Naive thymus-derived CD8-positive, alpha-beta T cell (primary cell): ENCODE data around the gene ZNRF1. TPM values are rescaled to one million over a fixed set of nuclear protein-coding genes. Genes with fewer than 3 reads are reported as not detected.
"Not testable (repeated sequence)": the region's sequence is repeated elsewhere in the genome, so short reads cannot be mapped to it uniquely, and the experiment has no call there.

ENCODE experiments used
- ATAC-seq, 2 donors: fragments of 150-1000 bp; cut with Tn5 transposase in 1 of 2; sonication (Bioruptor Pico), chemical (Tn5 transposase) in 1 of 2; 1 replicate in 1 of 2; 2 replicates in 1 of 2; pipeline ENCODE4 v1.10.0; 2021; ENCODE audit warnings: mild to moderate bottlenecking in 2 of 2, moderate library complexity in 2 of 2
- POLR2A ChIA-PET: fragments of 350-600 bp; sonication (Branson Sonifier 250); formaldehyde crosslinking; loops from one replicate; lab custom pipeline; 2021; ENCODE audit warnings: antibody characterized with exemption; lab: Charles Lee
- DNase-seq, 10 donors: peaks; one replicate each; pipeline versions ENCODE4 v3.0.0 to v3.0.0-alpha.2; 2020 to 2022
- H3K27ac Mint-ChIP-seq, 10 donors: one replicate each; pipeline ENCODE4 v1.8.0; 2020 to 2022; ENCODE audit warnings: mild to moderate bottlenecking in 10 of 10, mixed read lengths in 10 of 10, moderate library complexity in 4 of 10, inconsistent platforms in 1 of 10
- H3K27me3 Mint-ChIP-seq, 5 donors: one replicate each; pipeline ENCODE4 v1.8.0; 2021 to 2022; ENCODE audit warnings: mixed read lengths in 5 of 5
- H3K36me3 Mint-ChIP-seq, 3 donors: one replicate each; pipeline ENCODE4 v1.8.0; 2020 to 2022; ENCODE audit warnings: mixed read lengths in 3 of 3, mild to moderate bottlenecking in 2 of 3, inconsistent platforms in 1 of 3
- H3K4me1 Mint-ChIP-seq, 4 donors: one replicate each; pipeline ENCODE4 v1.8.0; 2021 to 2022; ENCODE audit warnings: mixed read lengths in 4 of 4
- H3K4me3 Mint-ChIP-seq, 10 donors: one replicate each; pipeline ENCODE4 v1.8.0; 2020 to 2022; ENCODE audit warnings: mild to moderate bottlenecking in 10 of 10, mixed read lengths in 10 of 10, moderate library complexity in 6 of 10, inconsistent platforms in 1 of 10
- H3K9me3 Mint-ChIP-seq, 9 donors: one replicate each; pipeline ENCODE4 v1.8.0; 2020 to 2022; ENCODE audit warnings: mixed read lengths in 9 of 9, mild to moderate bottlenecking in 3 of 9, inconsistent platforms in 1 of 9, moderate library complexity in 1 of 9
- polyA plus RNA-seq, 3 donors: library from polyadenylated mRNA; unstranded; fragments of 300-500 nt; fragmentation: Illumina TruSeq; gene quantifications; one replicate each; pipeline ENCODE4 v1.2.3, GENCODE V29; 2021
- total RNA-seq, 8 experiments: library from RNA in 2 of 8; stranded (reverse) in 2 of 8; gene quantifications; one replicate each; pipeline ENCODE4 v1.2.3 and lab custom pipeline; 2021 to 2026

ZNRF1 gene
- total and polyA plus RNA-seq, 5 experiments from 2014 or later, result 0.73 to 1.5 (median 1.3) TPM

- POLR2A ChIA-PET, result no interaction called here
- H3K9me3 Mint-ChIP-seq, result peaks cover 5 to 17% (median 13%) of the 10 kb centered on the region in 9 donors
- H3K27me3 Mint-ChIP-seq, result peaks cover 0 to 1% (median 0%) of the 10 kb centered on the region in 5 donors
- peaks cover 0 to 15% (median 14%) of the 10 kb centered on the region in 3 donors for H3K36me3 Mint-ChIP-seq
- H3K4me1 Mint-ChIP-seq, result peaks cover 6 to 18% (median 13%) of the 10 kb centered on the region in 4 donors
- H3K27ac Mint-ChIP-seq, result no peak overlapping the region
- no peak for DNase-seq
- H3K4me3 Mint-ChIP-seq, result no peak overlapping the region
- ATAC-seq, result no peak
Observed at GRCh38 chr16:75022567-75022966, 23.7 kb downstream of the ZNRF1 start.

- Mint-ChIP-seq H3K27ac (peak overlapping the region in 1 of 10 donors; percentile 53), H3K4me1 (peaks cover 6 to 14% (median 13%) of the 10 kb centered on the region in 4 donors), H3K27me3 (peaks cover 0 to 1% (median 0%) of the 10 kb centered on the region in 5 donors), H3K9me3 (peaks cover 5 to 17% (median 13%) of the 10 kb centered on the region in 9 donors), H3K36me3 (peaks cover 0 to 15% (median 14%) of the 10 kb centered on the region in 3 donors), H3K4me3 (no peak overlapping the region)
- no peak for DNase-seq
- POLR2A ChIA-PET, result no interaction called here
- ATAC-seq, result no peak
Observed at GRCh38 chr16:75023009-75023408, 24.2 kb downstream of the ZNRF1 start.

DNA sequence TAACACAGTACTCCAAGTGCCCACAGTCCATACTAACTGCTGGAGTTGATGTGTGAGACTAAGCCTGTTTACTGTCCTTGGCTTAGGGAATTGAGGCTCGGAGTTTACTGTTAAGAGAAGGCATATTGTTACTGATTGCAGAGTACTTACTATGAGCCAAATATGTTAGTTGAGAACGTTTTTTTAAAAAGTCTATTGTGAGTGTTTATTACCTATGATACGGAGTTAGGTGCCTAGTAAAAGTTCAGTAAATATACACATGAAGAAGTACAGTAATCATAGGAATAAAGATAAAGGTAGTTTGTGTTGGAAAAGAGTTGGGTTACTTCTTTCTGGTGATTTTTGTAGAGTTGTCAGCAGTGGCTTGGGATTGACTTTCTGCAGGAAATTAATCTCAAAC lies 25.4 kb downstream of the ZNRF1 start:
- DNase-seq, result no peak
- peak overlapping the region in 5 of 10 donors; percentile 7 to 52 (median 8) for H3K4me3 Mint-ChIP-seq
- peak overlapping the region in 8 of 10 donors; percentile 4 to 80 (median 37) for H3K27ac Mint-ChIP-seq
- peaks cover 6 to 14% (median 13%) of the 10 kb centered on the region in 4 donors for H3K4me1 Mint-ChIP-seq
- peaks cover 5 to 17% (median 13%) of the 10 kb centered on the region in 9 donors for H3K9me3 Mint-ChIP-seq
- H3K36me3 Mint-ChIP-seq, result peaks cover 0 to 15% (median 14%) of the 10 kb centered on the region in 3 donors
- H3K27me3 Mint-ChIP-seq, result peaks cover 0 to 1% (median 0%) of the 10 kb centered on the region in 5 donors
- no peak for ATAC-seq
- POLR2A ChIA-PET, result no interaction called here

DNA sequence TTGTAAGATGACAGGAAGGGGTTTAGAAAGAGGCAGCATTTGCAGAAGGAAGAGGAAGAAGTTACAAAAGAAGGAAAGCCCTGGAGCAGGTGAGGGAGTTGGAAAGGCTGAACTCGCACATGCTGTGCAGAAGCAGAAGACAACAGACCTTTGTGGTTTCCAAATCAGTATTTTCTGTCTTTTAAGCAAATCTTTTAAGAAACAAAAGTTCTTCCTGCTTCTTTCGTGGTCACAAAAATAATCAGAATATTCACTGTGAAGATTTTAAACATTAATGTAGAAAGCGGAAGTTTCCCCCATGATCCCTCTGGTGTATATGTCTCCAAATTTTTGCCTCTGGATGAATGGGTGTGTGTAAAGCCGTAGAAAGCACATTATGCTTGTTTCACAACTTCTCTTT lies 25.8 kb downstream of the ZNRF1 start:
- peaks cover 0 to 1% (median 0%) of the 10 kb centered on the region in 5 donors for H3K27me3 Mint-ChIP-seq
- POLR2A ChIA-PET, result no interaction called here

GRCh38 chr16:75025761-75026160 lies 26.9 kb downstream of the ZNRF1 start:
- POLR2A ChIA-PET, result no interaction called here
- DNase-seq, result no peak
- peaks cover 6 to 14% (median 13%) of the 10 kb centered on the region in 4 donors for H3K4me1 Mint-ChIP-seq
- no peak overlapping the region for H3K4me3 Mint-ChIP-seq
- ATAC-seq, result no peak
- H3K9me3 Mint-ChIP-seq, result peaks cover 5 to 16% (median 12%) of the 10 kb centered on the region in 9 donors
- peaks cover 0 to 1% (median 0%) of the 10 kb centered on the region in 5 donors for H3K27me3 Mint-ChIP-seq
- H3K27ac Mint-ChIP-seq, result no peak overlapping the region
- H3K36me3 Mint-ChIP-seq, result peaks cover 0 to 15% (median 14%) of the 10 kb centered on the region in 3 donors

More for the DNA sequence above, 25.8 kb downstream of the ZNRF1 start:
- peak overlapping the region in 5 of 10 donors; percentile 7 to 52 (median 8) for H3K4me3 Mint-ChIP-seq
- H3K9me3 Mint-ChIP-seq, result peaks cover 5 to 17% (median 12%) of the 10 kb centered on the region in 9 donors
- H3K4me1 Mint-ChIP-seq, result peaks cover 6 to 14% (median 13%) of the 10 kb centered on the region in 4 donors
- ATAC-seq (no peak), DNase-seq (no peak)
- peak overlapping the region in 8 of 10 donors; percentile 4 to 80 (median 37) for H3K27ac Mint-ChIP-seq
- peaks cover 0 to 15% (median 14%) of the 10 kb centered on the region in 3 donors for H3K36me3 Mint-ChIP-seq

DNA sequence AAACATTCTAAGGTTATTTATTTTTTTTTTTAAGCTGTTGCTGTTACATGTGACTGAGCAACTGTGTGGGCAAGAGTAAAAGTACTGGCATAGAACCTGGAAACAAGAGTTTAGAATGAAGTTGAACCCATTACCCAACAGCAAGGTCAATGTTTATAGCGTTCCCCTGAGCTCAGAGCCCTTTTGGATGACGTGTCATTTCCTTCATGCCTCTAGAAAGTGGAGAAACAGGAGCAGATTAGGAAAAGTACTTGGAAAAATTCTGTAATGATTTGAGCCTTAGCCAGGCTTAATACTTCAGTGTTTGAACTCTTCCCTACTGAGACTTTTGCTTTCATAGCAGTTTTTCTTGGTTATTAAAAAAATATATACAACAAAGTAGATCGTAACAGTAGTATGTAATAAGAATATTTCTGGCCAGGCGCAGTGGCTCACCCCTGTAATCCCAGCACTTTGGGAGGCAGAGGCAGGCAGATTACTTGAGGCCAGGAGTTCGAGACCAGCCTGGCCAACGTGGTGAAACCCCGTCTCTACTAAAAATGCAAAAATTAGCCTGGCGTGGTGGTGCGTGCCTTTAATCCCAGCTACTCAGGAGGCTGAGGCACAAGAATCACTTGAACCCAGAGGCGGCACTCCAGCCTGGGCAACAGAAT lies 27.5 kb downstream of the ZNRF1 start:
- peaks cover 3 to 10% (median 7%) of the 10 kb centered on the region in 9 donors for H3K9me3 Mint-ChIP-seq
- POLR2A ChIA-PET, H3K27me3 Mint-ChIP-seq, ATAC-seq, H3K4me3 Mint-ChIP-seq, H3K27ac Mint-ChIP-seq, DNase-seq: not testable (repeated sequence)
- peaks cover 6 to 14% (median 13%) of the 10 kb centered on the region in 4 donors for H3K4me1 Mint-ChIP-seq
- H3K36me3 Mint-ChIP-seq, result peaks cover 0 to 11% (median 7%) of the 10 kb centered on the region in 3 donors

DNA sequence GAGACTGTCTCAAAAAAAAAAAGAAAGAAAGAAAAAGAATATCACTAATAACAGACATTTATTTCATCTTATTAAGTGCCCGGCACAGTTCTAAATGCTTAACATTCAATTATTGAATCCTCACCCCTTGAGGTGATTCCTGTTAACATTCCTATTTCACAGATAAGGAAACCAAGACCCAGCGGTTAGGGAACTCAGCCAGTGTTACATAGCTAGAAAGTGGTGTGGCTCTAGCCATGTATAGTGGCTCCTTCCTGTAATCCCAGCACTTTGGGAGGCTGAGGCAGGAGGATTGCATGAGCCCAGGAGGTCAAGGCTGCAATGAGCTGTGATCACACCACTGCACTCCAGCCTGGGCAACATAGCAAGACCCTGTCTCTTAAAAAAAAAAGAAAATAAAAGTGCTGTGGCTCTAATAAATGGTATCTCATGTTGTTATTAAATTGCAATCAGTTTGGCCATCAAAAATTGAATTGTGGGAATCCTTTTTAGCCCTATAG lies 28.1 kb downstream of the ZNRF1 start:
- no peak for DNase-seq
- Mint-ChIP-seq H3K4me3 (no peak overlapping the region), H3K36me3 (peaks cover 0 to 6% (median 2%) of the 10 kb centered on the region in 3 donors)

GRCh38 chr16:75027520-75028300 lies 28.9 kb downstream of the ZNRF1 start:
- no peaks in the 10 kb centered on the region for H3K27me3 Mint-ChIP-seq
- no peak overlapping the region for H3K4me3 Mint-ChIP-seq
- H3K36me3 Mint-ChIP-seq, result peaks cover 0 to 3% (median 0%) of the 10 kb centered on the region in 3 donors
- ATAC-seq (no peak), DNase-seq (no peak)
- H3K27ac Mint-ChIP-seq, result no peak overlapping the region
- POLR2A ChIA-PET, result no interaction called here
- peaks cover 5 to 14% (median 13%) of the 10 kb centered on the region in 4 donors for H3K4me1 Mint-ChIP-seq
- peaks cover 0 to 3% (median under 1%) of the 10 kb centered on the region in 9 donors for H3K9me3 Mint-ChIP-seq

More for the DNA sequence above, 28.1 kb downstream of the ZNRF1 start:
- H3K27me3 Mint-ChIP-seq, result no peaks in the 10 kb centered on the region
- H3K9me3 Mint-ChIP-seq, result peaks cover 0 to 5% (median 3%) of the 10 kb centered on the region in 9 donors
- H3K4me1 Mint-ChIP-seq, result peaks cover 6 to 14% (median 13%) of the 10 kb centered on the region in 4 donors
- no peak for ATAC-seq
- POLR2A ChIA-PET, result no interaction called here
- no peak overlapping the region for H3K27ac Mint-ChIP-seq

- no peak for ATAC-seq
- H3K36me3 Mint-ChIP-seq, result no peaks in the 10 kb centered on the region
- no peaks in the 10 kb centered on the region for H3K9me3 Mint-ChIP-seq
- no peak for DNase-seq
- no peak overlapping the region for H3K27ac Mint-ChIP-seq
- peaks cover 4 to 14% (median 12%) of the 10 kb centered on the region in 4 donors for H3K4me1 Mint-ChIP-seq
- POLR2A ChIA-PET, result interaction anchor here (0.7 kb wide), 1 partner anchor 523 kb away, joined by 3 read pairs; no protein-coding TSS in a partner anchor
- no peak overlapping the region for H3K4me3 Mint-ChIP-seq
- no peaks in the 10 kb centered on the region for H3K27me3 Mint-ChIP-seq
Observed at GRCh38 chr16:75028544-75029135, 29.8 kb downstream of the ZNRF1 start.

DNA sequence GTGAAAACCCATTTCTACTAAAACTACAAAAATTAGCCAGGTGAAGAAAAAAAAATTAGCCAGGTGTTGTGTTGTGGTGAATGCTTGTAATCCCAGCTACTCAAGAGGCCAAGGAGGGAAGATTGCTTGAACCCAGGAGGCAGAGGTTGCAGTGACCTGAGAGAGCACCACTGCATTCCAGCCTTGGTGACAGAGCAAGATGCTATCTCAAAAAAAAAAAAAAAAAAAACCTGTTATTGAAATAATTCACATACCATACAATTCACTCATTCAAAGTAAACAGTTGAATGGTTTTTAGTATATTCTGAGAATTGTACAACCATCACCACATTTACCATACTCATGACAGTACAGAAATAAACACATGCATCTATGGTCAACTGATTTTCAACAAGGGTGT lies 31.0 kb downstream of the ZNRF1 start:
- POLR2A ChIA-PET, result no interaction called here
- Mint-ChIP-seq H3K4me3 (no peak overlapping the region), H3K27ac (no peak overlapping the region), H3K36me3 (no peaks in the 10 kb centered on the region), H3K4me1 (peaks cover 0 to 6% (median 4%) of the 10 kb centered on the region in 4 donors), H3K27me3 (no peaks in the 10 kb centered on the region), H3K9me3 (no peaks in the 10 kb centered on the region)
- no peak for DNase-seq
- ATAC-seq, result no peak

GRCh38 chr16:75032655-75033054 lies 33.8 kb downstream of the ZNRF1 start:
- POLR2A ChIA-PET, result no interaction called here

DNA sequence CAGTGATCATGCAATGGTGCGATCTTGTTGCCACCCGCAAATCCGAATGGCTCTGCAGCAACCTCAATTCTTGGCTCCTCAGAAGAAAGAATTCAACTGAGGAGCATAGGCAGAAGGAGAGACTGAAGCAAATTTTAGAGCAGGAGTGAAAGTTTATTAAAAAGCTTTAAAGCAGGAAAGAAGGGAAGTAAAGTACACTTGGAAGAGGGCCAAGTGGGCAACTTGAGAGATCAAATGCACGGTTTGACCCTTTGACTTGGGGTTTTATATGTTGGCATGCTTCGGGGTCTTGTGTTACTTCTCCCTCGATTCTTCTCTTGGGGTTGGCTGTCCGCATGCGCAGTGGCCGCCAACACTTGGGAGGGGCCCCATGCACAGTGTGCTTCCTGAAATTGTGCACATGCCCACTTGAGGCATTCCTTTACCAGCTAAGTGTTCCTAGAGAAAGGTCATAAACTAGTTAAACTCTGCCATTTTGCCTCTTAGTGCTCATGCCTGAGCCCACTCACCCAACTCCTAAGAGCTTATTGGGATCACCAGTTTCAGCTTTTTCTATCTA lies 36.7 kb downstream of the ZNRF1 start:
- Mint-ChIP-seq H3K4me1 (peaks cover 5 to 11% (median 9%) of the 10 kb centered on the region in 4 donors), H3K36me3 (peaks cover 0 to 3% (median 0%) of the 10 kb centered on the region in 3 donors), H3K4me3 (no peak overlapping the region), H3K27ac (no peak overlapping the region), H3K9me3 (peaks cover 0 to 5% (median 0%) of the 10 kb centered on the region in 9 donors), H3K27me3 (no peaks in the 10 kb centered on the region)
- ATAC-seq (no peak), DNase-seq (no peak)
- POLR2A ChIA-PET, result no interaction called here

More at GRCh38 chr16:75032655-75033054, 33.8 kb downstream of the ZNRF1 start:
- Mint-ChIP-seq H3K4me3 (no peak overlapping the region), H3K27ac (no peak overlapping the region), H3K9me3 (peaks cover 0 to 1% (median 0%) of the 10 kb centered on the region in 9 donors), H3K36me3 (peaks cover 0 to 3% (median 0%) of the 10 kb centered on the region in 3 donors), H3K27me3 (no peaks in the 10 kb centered on the region), H3K4me1 (peaks cover 0 to 2% (median under 1%) of the 10 kb centered on the region in 4 donors)
- DNase-seq, result no peak
- no peak for ATAC-seq
